ENCODE data around the gene CCDC107.

CCDC107 gene

GRCh38 chr9:35615981-35616680 lies 42.0 kb upstream of the CCDC107 start:
- no peak overlapping the region for H3K4me3 ChIP-seq (ENCODE audit: low read depth, low read length)
- H3K36me3 ChIP-seq (ENCODE audit: control insufficient read depth in 2 of 2, insufficient read depth in 1 of 2, low read length in 2 of 2): no peaks in the 10 kb centered on the region
- H3K9me3 ChIP-seq (ENCODE audit: control insufficient read depth, insufficient read depth, low read depth, low read length): no peaks in the 10 kb centered on the region
- no peak overlapping the region for H3K27ac ChIP-seq (ENCODE audit: extremely low read depth, low read depth, low read length)
- CTCF ChIA-PET: interaction anchor here (0.6 to 1.5 kb wide), 5 partner anchors 10 to 80 kb away, joined by 3 to 6 read pairs (median 4); no protein-coding TSS in a partner anchor
- no peak for TF ChIP-seq ZNF560 (tag by site-specific recombination; IDR thresholded peaks at IDR 0.05; ENCODE audit: borderline replicate concordance)
- TF ChIP-seq ZBTB17 (tag by site-specific recombination; IDR thresholded peaks at IDR 0.05): 0 out of 2 replicates have a peak, but pooled peaks have one; percentile 15
- 0 out of 2 replicates have a peak, but pooled peaks have one; percentile 27 for TF ChIP-seq ZNF335 (tag by site-specific recombination; conservative IDR thresholded peaks at IDR 0.05)
- peak; percentile 70 for TF ChIP-seq SCRT1 (tag by site-specific recombination; IDR thresholded peaks at IDR 0.05; ENCODE audit: borderline replicate concordance)
- TF ChIP-seq ZIC2 (tag by site-specific recombination; IDR thresholded peaks at IDR 0.05): peak; percentile 75
- no peak for TF ChIP-seq ZBTB8A (tag by site-specific recombination; IDR thresholded peaks at IDR 0.05)
- peak; percentile 78 for TF ChIP-seq SCRT2 (tag by site-specific recombination; IDR thresholded peaks at IDR 0.05)
- POLR2A ChIA-PET: interaction anchor here (1.2 kb wide), 1 partner anchor 116 kb away, joined by 4 read pairs; the partner anchor contains the start of gene TLN1
- no peaks in the 10 kb centered on the region for H3K4me1 ChIP-seq (ENCODE audit: control insufficient read depth, insufficient read depth, low read length)

- POLR2A ChIA-PET: no interaction called here
- H3K9me3 ChIP-seq (ENCODE audit: control insufficient read depth, insufficient read depth, low read depth, low read length): no peaks in the 10 kb centered on the region
- no peak overlapping the region for H3K27ac ChIP-seq (ENCODE audit: extremely low read depth, low read depth, low read length)
- CTCF ChIA-PET: interaction anchor here (0.6 to 1.2 kb wide), 6 partner anchors 10 to 79 kb away, joined by 3 to 5 read pairs (median 3); no protein-coding TSS in a partner anchor
- no peaks in the 10 kb centered on the region for H3K36me3 ChIP-seq (ENCODE audit: control insufficient read depth in 2 of 2, insufficient read depth in 1 of 2, low read length in 2 of 2)
- TF ChIP-seq PRDM1 (tag by site-specific recombination; IDR thresholded peaks at IDR 0.05) (no peak), ZNF571 (tag by site-specific recombination; IDR thresholded peaks at IDR 0.05) (no peak)
- no peaks in the 10 kb centered on the region for H3K4me1 ChIP-seq (ENCODE audit: control insufficient read depth, insufficient read depth, low read length)
- no peak overlapping the region for H3K4me3 ChIP-seq (ENCODE audit: low read depth, low read length)
Observed at GRCh38 chr9:35616681-35617459, 41.2 kb upstream of the CCDC107 start.

- Histone ChIP-seq H3K4me1 (ENCODE audit: control insufficient read depth, insufficient read depth, low read length) (no peaks in the 10 kb centered on the region), H3K9me3 (ENCODE audit: control insufficient read depth, insufficient read depth, low read depth, low read length) (no peaks in the 10 kb centered on the region), H3K4me3 (ENCODE audit: low read depth, low read length) (no peak overlapping the region), H3K27ac (ENCODE audit: extremely low read depth, low read depth, low read length) (no peak overlapping the region), H3K36me3 (ENCODE audit: control insufficient read depth in 2 of 2, insufficient read depth in 1 of 2, low read length in 2 of 2) (no peaks in the 10 kb centered on the region)
- no peak for TF ChIP-seq ZNF398 (tag by site-specific recombination; IDR thresholded peaks at IDR 0.05)
- TF ChIP-seq ZNF791 (tag by site-specific recombination; IDR thresholded peaks at IDR 0.05): no peak
- TF ChIP-seq ZNF560 (tag by site-specific recombination; IDR thresholded peaks at IDR 0.05; ENCODE audit: borderline replicate concordance): no peak
- no peak for TF ChIP-seq ZNF677 (tag by site-specific recombination; IDR thresholded peaks at IDR 0.05)
- TF ChIP-seq MYNN (tag by site-specific recombination; IDR thresholded peaks at IDR 0.05; ENCODE audit: borderline replicate concordance): no peak
- no peak for TF ChIP-seq ZNF223 (tag by site-specific recombination; IDR thresholded peaks at IDR 0.05)
- no peak for TF ChIP-seq ZNF211 (tag by site-specific recombination; IDR thresholded peaks at IDR 0.05; ENCODE audit: low read depth)
- TF ChIP-seq ZNF24 (tag by site-specific recombination; IDR thresholded peaks at IDR 0.05): no peak
- TF ChIP-seq ZNF837 (tag by site-specific recombination; IDR thresholded peaks at IDR 0.05): no peak
- TF ChIP-seq ZNF510 (tag by site-specific recombination; IDR thresholded peaks at IDR 0.05; ENCODE audit: insufficient replicate concordance): no peak
- no peak for TF ChIP-seq ZNF768 (tag by site-specific recombination; IDR thresholded peaks at IDR 0.05)
- no peak for TF ChIP-seq ATF2 (tag by site-specific recombination; IDR thresholded peaks at IDR 0.05; ENCODE audit: low read depth)
- TF ChIP-seq BCL11B (tag by site-specific recombination; IDR thresholded peaks at IDR 0.05; ENCODE audit: low read depth): no peak
- TF ChIP-seq ZBTB48 (tag by site-specific recombination; IDR thresholded peaks at IDR 0.05): no peak
- no peak for TF ChIP-seq ZNF266 (tag by site-specific recombination; IDR thresholded peaks at IDR 0.05; ENCODE audit: low read depth)
- ChIA-PET POLR2A (no interaction called here), CTCF (interaction anchor here (0.6 to 0.7 kb wide), 2 partner anchors 11 to 12 kb away, joined by 3 read pairs; no protein-coding TSS in a partner anchor)
Observed at GRCh38 chr9:35617548-35617947, 40.5 kb upstream of the CCDC107 start.

Measured in HEK293 (cell line).